SU-DHL-6 (cell line): ENCODE measurements around the gene FBXL20.

Source experiments
- CTCF ChIP-seq: fragments of 200-600 bp; sonication (generic); IDR thresholded peaks from one replicate; pipeline ENCODE4 v1.5.1; 2017; ENCODE audit warnings: antibody characterized with exemption, mild to moderate bottlenecking, low read length, moderate library complexity; ENCODE audit not compliant: insufficient read depth, poor library complexity, severe bottlenecking
- EZH2phosphoT487 ChIP-seq: fragments of 200-600 bp; sonication (generic), shearing (Covaris generic); conservative IDR thresholded peaks from 2 replicates; pipeline ENCODE4 v1.6.1; 2018; ENCODE audit warnings: mild to moderate bottlenecking, antibody characterized with exemption, low read length, moderate library complexity, mixed read lengths

GRCh38 chr17:39243155-39243554 is 158.3 kb downstream of the FBXL20 start:
- TF ChIP-seq CTCF (no peak), EZH2phosphoT487 (no peak)
